B cell (primary cell): ENCODE data around the gene ZNF556. TPM values are rescaled to one million over a fixed set of nuclear protein-coding genes. Genes with fewer than 3 reads are reported as not detected.

Experiments
- ATAC-seq: fragments of 200-7000 bp; cut with Tn5 transposase; one replicate; pipeline ENCODE4 v1.10.0; 2021; ENCODE audit warnings: low read depth, mild to moderate bottlenecking, moderate number of reproducible peaks, moderate library complexity
- CTCF ChIA-PET: fragments of 350-600 bp; sonication (Branson Sonifier 250); formaldehyde crosslinking; loops from one replicate; lab custom pipeline; 2021; ENCODE audit warnings: antibody characterized with exemption, inconsistent platforms; lab: Charles Lee
- POLR2A ChIA-PET: fragments of 350-600 bp; sonication (Branson Sonifier 250); formaldehyde crosslinking; loops from one replicate; lab custom pipeline; 2021; ENCODE audit warnings: antibody characterized with exemption; lab: Charles Lee
- DNase-seq: peaks from one replicate; pipeline ENCODE4 v3.0.0; 2013
- H2AFZ ChIP-seq: 2 replicates; pipeline ENCODE4 v1.6.1; 2012; ENCODE audit warnings: mild to moderate bottlenecking, low read depth, low read length; ENCODE audit not compliant: insufficient read depth, poor library complexity, severe bottlenecking
- H3K27ac ChIP-seq, 2 donors: 1 replicate in 1 of 2; 2 replicates in 1 of 2; pipeline ENCODE4 v1.5.1; 2012 to 2013; ENCODE audit warnings: low read length in 2 of 2, mild to moderate bottlenecking in 2 of 2, moderate library complexity in 1 of 2
- H3K27me3 ChIP-seq, 4 experiments: fragments of 200-600 bp in 1 of 4; sonication (generic) in 1 of 4; replicated peaks in 1 of 4; 1 replicate in 2 of 4; 2 replicates in 2 of 4; pipeline versions ENCODE4 v1.6.1 to v1.7.0; 2013 to 2016; ENCODE audit warnings: low read length in 3 of 4, mild to moderate bottlenecking in 2 of 4, mixed read lengths in 1 of 4, moderate library complexity in 1 of 4; ENCODE audit not compliant: insufficient read depth in 4 of 4, control insufficient read depth in 3 of 4; ENCODE audit errors: control extremely low read depth in 1 of 4
- H3K36me3 ChIP-seq, 2 experiments: replicated peaks in 1 of 2; 1 replicate in 1 of 2; 2 replicates in 1 of 2; pipeline versions ENCODE4 v1.6.1 to v1.7.1; 2013; ENCODE audit warnings: low read length in 1 of 2; ENCODE audit not compliant: insufficient read depth in 2 of 2, control insufficient read depth in 1 of 2; ENCODE audit errors: control extremely low read depth in 1 of 2, extremely low read depth in 1 of 2
- H3K4me1 ChIP-seq, 2 donors: fragments of 200-600 bp in 1 of 2; sonication (generic) in 1 of 2; 1 replicate in 1 of 2; 2 replicates in 1 of 2; pipeline versions ENCODE4 v1.5.1 to v1.6.1; 2013 to 2017; ENCODE audit warnings: low read length in 2 of 2; ENCODE audit not compliant: control insufficient read depth in 2 of 2, insufficient read depth in 2 of 2
- H3K4me2 ChIP-seq: replicated peaks from 2 replicates; pipeline ENCODE3; 2012; ENCODE audit warnings: mild to moderate bottlenecking, low read depth, low read length; ENCODE audit not compliant: poor library complexity, severe bottlenecking
- H3K4me3 ChIP-seq, 5 experiments: fragments of 200-600 bp in 1 of 5; sonication (generic) in 1 of 5; 1 replicate in 3 of 5; 2 replicates in 2 of 5; pipeline versions ENCODE4 v1.5.1 to v1.7.0; 2011 to 2016; ENCODE audit warnings: low read length in 4 of 5, mild to moderate bottlenecking in 4 of 5, low read depth in 2 of 5, control low read depth in 1 of 5, moderate library complexity in 1 of 5; ENCODE audit not compliant: insufficient read depth in 1 of 5; ENCODE audit errors: control extremely low read depth in 1 of 5, extremely low read depth in 1 of 5
- H3K79me2 ChIP-seq: fragments of 200-600 bp; sonication (generic); one replicate; pipeline ENCODE4 v1.6.0; 2016; ENCODE audit warnings: low read length; ENCODE audit not compliant: control insufficient read depth, insufficient read depth
- H3K9ac ChIP-seq: fragments of 200-600 bp; sonication (generic); 2 replicates; pipeline ENCODE4 v1.6.1; 2017; ENCODE audit warnings: mild to moderate bottlenecking, low read length, moderate library complexity
- H3K9me3 ChIP-seq, 3 donors: one replicate each; pipeline versions ENCODE4 v1.6.1 to v1.7.1; 2013; ENCODE audit warnings: low read length in 2 of 3; ENCODE audit not compliant: control insufficient read depth in 2 of 3, insufficient read depth in 1 of 3; ENCODE audit errors: control extremely low read depth in 1 of 3
- H4K20me1 ChIP-seq: 2 replicates; pipeline ENCODE4 v1.6.0; 2012; ENCODE audit warnings: mild to moderate bottlenecking, low read length; ENCODE audit not compliant: insufficient read depth, control insufficient read depth, poor library complexity, severe bottlenecking
- H3K27ac Mint-ChIP-seq: one replicate; pipeline ENCODE4 v1.8.0; 2021; ENCODE audit warnings: mixed read lengths
- H3K27me3 Mint-ChIP-seq: one replicate; pipeline ENCODE4 v1.8.0; 2021; ENCODE audit warnings: mixed read lengths
- H3K4me1 Mint-ChIP-seq: one replicate; pipeline ENCODE4 v1.8.0; 2021; ENCODE audit warnings: mixed read lengths
- H3K4me3 Mint-ChIP-seq: one replicate; pipeline ENCODE4 v1.8.0; 2021; ENCODE audit warnings: mixed read lengths
- H3K9me3 Mint-ChIP-seq: one replicate; pipeline ENCODE4 v1.8.0; 2022; ENCODE audit warnings: mixed read lengths; ENCODE audit not compliant: insufficient read depth
- CTCF ChIP-seq: fragments of 200-600 bp; IDR thresholded peaks from one replicate; pipeline ENCODE4 v1.8.0; 2022; ENCODE audit warnings: antibody characterized with exemption, mild to moderate bottlenecking
- EZH2 ChIP-seq: IDR thresholded peaks from 2 replicates; pipeline ENCODE4 v1.6.1; 2012; ENCODE audit warnings: borderline replicate concordance, low read depth, mild to moderate bottlenecking, moderate library complexity, low read length; ENCODE audit not compliant: insufficient read depth, poor library complexity, severe bottlenecking
- WGBS: methylation state at CpG from one replicate; pipeline ENCODE4 v1.1.5; 2013; ENCODE audit warnings: missing lambda C conversion rate; ENCODE audit not compliant: insufficient coverage; 5-methylcytosine and 5-hydroxymethylcytosine counted together
- intact Hi-C: fragments of 100-400 bp; cut with micrococcal nuclease; formaldehyde crosslinking; loops from one replicate; pipeline ENCODE4 v1.10.0; 2022
- polyA plus RNA-seq: library from polyadenylated mRNA; depleted of rRNA; stranded (reverse); fragments of >200 nt; gene quantifications from 2 replicates; pipeline ENCODE4 v1.2.3, GENCODE V29; 2012
- total RNA-seq, 2 donors: library from RNA; stranded (reverse); fragments of 120-200 nt in 1 of 2; gene quantifications; 1 replicate in 1 of 2; 2 replicates in 1 of 2; pipeline versions ENCODE4 v1.2.3 to v1.2.4, GENCODE V29; 2013 to 2022

Gene ZNF556
- total and polyA plus RNA-seq, 2 donors (not counting 1 experiment from before 2014, with no cell fraction given) = 0.13 TPM; not detected in 1

- H3K4me1 Mint-ChIP-seq = peaks cover 26% of the 10 kb centered on the region
- WGBS = under 1% methylated on average over 106 of the region's 106 CpGs
- Histone ChIP-seq H3K4me1 (peaks cover 12 to 15% of the 10 kb centered on the region in 2 donors), H3K79me2 (peaks cover 25% of the 10 kb centered on the region), H3K4me3 (peak within 1 kb of the TSS; percentile 34 to 77 (median 73)), H3K27me3 (no peaks in the 10 kb centered on the region), H3K4me2 (peak within 1 kb of the TSS; percentile 96), H3K27ac (peak within 1 kb of the TSS; percentile 83 to 86), H2AFZ (peak within 1 kb of the TSS; percentile 78), H4K20me1 (no peaks in the 10 kb centered on the region), H3K9me3 (peaks cover 5 to 35% (median 6%) of the 10 kb centered on the region in 3 donors), H3K9ac (peak within 1 kb of the TSS; percentile 80), H3K36me3 (peaks cover 0 to 3% of the 10 kb centered on the region in 2 experiments)
- H3K9me3 Mint-ChIP-seq = peaks cover 7% of the 10 kb centered on the region
- DNase-seq (peak; percentile 99), ATAC-seq (peak; percentile 93)
- ChIA-PET POLR2A (interaction anchor here (0.5 to 1.0 kb wide), 8 partner anchors 22 to 351 kb away, joined by 3 to 7 read pairs (median 4); partner anchors contain the start of gene ZNF554), CTCF (interaction anchor here (0.5 to 1.6 kb wide), 10 partner anchors 14 to 342 kb away, joined by 3 to 6 read pairs (median 3); partner anchors contain the start of genes SGTA, ZNF554 and ZNF57)
- H3K27me3 Mint-ChIP-seq = no peaks in the 10 kb centered on the region
- TF ChIP-seq CTCF = peak; percentile 74
- TF ChIP-seq EZH2 = no peak
- H3K4me3 Mint-ChIP-seq = peak within 1 kb of the TSS; percentile 95
- H3K27ac Mint-ChIP-seq = peak within 1 kb of the TSS; percentile 95
- intact Hi-C loops = loop anchor here (1.0 to 5.0 kb wide), 6 partner anchors 22 to 194 kb away; partner anchors contain the start of genes SGTA, ZNF554 and ZNF57
Measured at GRCh38 chr19:2840794-2841791, 26.0 kb upstream of the ZNF556 start, which contains the start of gene ZNF555. TSS of gene ZNF555 (plus strand) at chr19:2841475. CDS start at chr19:2841573, 98 bp downstream.
